Gastroesophageal sphincter (tissue), 4 donors: ENCODE measurements around the gene XIRP2. TPM values are rescaled to one million over a fixed set of nuclear protein-coding genes. Genes with fewer than 3 reads are reported as not detected.

Source experiments
- ATAC-seq: fragments of 150-250 bp; one replicate; pipeline ENCODE4 v1.9.1; 2016; ENCODE audit warnings: mild to moderate bottlenecking, moderate library complexity
- H3K27ac ChIP-seq, 4 donors: fragments of 200-600 bp; sonication (generic) in 3 of 4; 1 replicate in 3 of 4; 2 replicates in 1 of 4; pipeline ENCODE4 v1.5.1; 2016 to 2019
- H3K27me3 ChIP-seq: fragments of 200-600 bp; sonication (generic); one replicate; pipeline ENCODE4 v1.5.1; 2019
- H3K36me3 ChIP-seq, 2 donors: fragments of 200-600 bp; sonication (generic); one replicate each; pipeline ENCODE4 v1.5.1; 2019; ENCODE audit warnings: control low read depth in 1 of 2
- H3K4me1 ChIP-seq, 3 donors: fragments of 200-600 bp; sonication (generic); 1 replicate in 2 of 3; 2 replicates in 1 of 3; pipeline ENCODE4 v1.5.1; 2016 to 2019; ENCODE audit warnings: control low read depth in 2 of 3
- H3K4me3 ChIP-seq, 2 donors: fragments of 200-600 bp; sonication (generic); one replicate each; pipeline ENCODE4 v1.5.1; 2019; ENCODE audit warnings: mild to moderate bottlenecking in 1 of 2, moderate library complexity in 1 of 2
- H3K9me3 ChIP-seq, 3 donors: fragments of 200-600 bp; sonication (generic); one replicate each; pipeline ENCODE4 v1.5.1; 2017 to 2019; ENCODE audit warnings: control low read depth in 2 of 3
- CTCF ChIP-seq, 4 experiments: fragments of 200-600 bp in 2 of 4; fragments of 450-650 bp in 2 of 4; sonication (generic) in 1 of 4; IDR thresholded peaks; one replicate each; pipeline ENCODE4 v1.5.1; 2017 to 2019; ENCODE audit warnings: antibody characterized with exemption in 4 of 4, mild to moderate bottlenecking in 2 of 4, moderate library complexity in 2 of 4
- EP300 ChIP-seq: sonication (generic); formaldehyde crosslinking; IDR thresholded peaks from one replicate; pipeline ENCODE4 v1.6.1; 2017; ENCODE audit warnings: antibody characterized with exemption, mild to moderate bottlenecking
- POLR2A ChIP-seq, 2 donors: fragments of 450-650 bp; IDR thresholded peaks; one replicate each; pipeline ENCODE4 v1.6.1; 2017; ENCODE audit warnings: antibody characterized with exemption in 2 of 2, mild to moderate bottlenecking in 2 of 2, moderate library complexity in 1 of 2
- POLR2AphosphoS5 ChIP-seq: sonication (generic); formaldehyde crosslinking; IDR thresholded peaks from one replicate; pipeline ENCODE4 v1.6.1; 2017; ENCODE audit warnings: antibody characterized with exemption
- WGBS, 2 donors: methylation state at CpG; one replicate each; pipeline ENCODE4 v1.1.5; 2018; ENCODE audit warnings: low coverage in 1 of 2; 5-methylcytosine and 5-hydroxymethylcytosine counted together
- total RNA-seq, 4 donors: library from RNA; depleted of rRNA; stranded (reverse); fragments of >200 nt; gene quantifications; one replicate each; pipeline ENCODE4 v1.1.0, GENCODE V29; 2016

Gene XIRP2
- total RNA-seq, 4 donors from 2014 or later: 0.19 TPM; not detected in 3

GRCh38 chr2:167187978-167188967 is 300.0 kb downstream of the XIRP2 start:
- H3K27ac ChIP-seq: peak overlapping the region in 3 of 4 donors; percentile 24 to 69 (median 65)
- peak overlapping the region in 1 of 2 donors; percentile 12 for H3K4me3 ChIP-seq
- 13 to 20% methylated on average over 5 of the region's 5 CpGs for WGBS, 2 donors
- no peaks in the 10 kb centered on the region for H3K9me3 ChIP-seq
- H3K4me1 ChIP-seq: peaks cover 0 to 57% (median 4%) of the 10 kb centered on the region in 3 donors
- TF ChIP-seq EP300 (no peak), POLR2A (IDR thresholded peaks at IDR 0.05) (no peak), CTCF (IDR thresholded peaks at IDR 0.05) (no peak), POLR2AphosphoS5 (no peak)
- H3K36me3 ChIP-seq: no peaks in the 10 kb centered on the region
- no peak for ATAC-seq
- H3K27me3 ChIP-seq: no peaks in the 10 kb centered on the region

GRCh38 chr2:167190053-167190452 is 301.8 kb downstream of the XIRP2 start:
- Histone ChIP-seq H3K36me3 (no peaks in the 10 kb centered on the region), H3K4me1 (peaks cover 0 to 57% (median 4%) of the 10 kb centered on the region in 3 donors), H3K27ac (peak overlapping the region in 1 of 4 donors; percentile 69), H3K9me3 (no peaks in the 10 kb centered on the region), H3K4me3 (no peak overlapping the region), H3K27me3 (no peaks in the 10 kb centered on the region)
- ATAC-seq: no peak
- 15 to 19% methylated on average over 3 of the region's 3 CpGs for WGBS, 2 donors
- no peak for TF ChIP-seq CTCF (IDR thresholded peaks at IDR 0.05)
- no peak for TF ChIP-seq POLR2A (IDR thresholded peaks at IDR 0.05)
- no peak for TF ChIP-seq EP300
- TF ChIP-seq POLR2AphosphoS5: no peak

GRCh38 chr2:167191588-167191987 is 303.3 kb downstream of the XIRP2 start:
- 67 to 72% methylated on average over 3 of the region's 3 CpGs for WGBS, 2 donors
- Histone ChIP-seq H3K27ac (no peak overlapping the region), H3K4me3 (no peak overlapping the region), H3K27me3 (no peaks in the 10 kb centered on the region), H3K9me3 (no peaks in the 10 kb centered on the region), H3K36me3 (no peaks in the 10 kb centered on the region), H3K4me1 (peaks cover 1 to 58% (median 4%) of the 10 kb centered on the region in 3 donors)
- no peak for ATAC-seq
- TF ChIP-seq POLR2A (IDR thresholded peaks at IDR 0.05): no peak

- Histone ChIP-seq H3K4me1 (peaks cover 0 to 58% (median 9%) of the 10 kb centered on the region in 3 donors), H3K4me3 (no peak overlapping the region), H3K27ac (peak overlapping the region in 1 of 4 donors; percentile 70), H3K9me3 (no peaks in the 10 kb centered on the region), H3K36me3 (no peaks in the 10 kb centered on the region), H3K27me3 (no peaks in the 10 kb centered on the region)
- 31 to 38% methylated on average over 4 of the region's 4 CpGs for WGBS, 2 donors
- TF ChIP-seq EP300 (no peak), POLR2AphosphoS5 (no peak), CTCF (IDR thresholded peaks at IDR 0.05) (no peak), POLR2A (IDR thresholded peaks at IDR 0.05) (no peak)
- peak; percentile 47 for ATAC-seq
Observed at GRCh38 chr2:167192833-167193232, 304.6 kb downstream of the XIRP2 start.

GRCh38 chr2:167196461-167197252 is 308.4 kb downstream of the XIRP2 start:
- 18 to 22% methylated on average over 5 to 6 of the region's 6 CpGs for WGBS, 2 donors
- no peak overlapping the region for H3K4me3 ChIP-seq
- ATAC-seq: peak; percentile 20
- H3K27ac ChIP-seq: no peak overlapping the region
- H3K27me3 ChIP-seq: no peaks in the 10 kb centered on the region
- no peak for TF ChIP-seq EP300
- peak; percentile 27 for TF ChIP-seq POLR2AphosphoS5
- no peaks in the 10 kb centered on the region for H3K36me3 ChIP-seq
- H3K4me1 ChIP-seq: peaks cover 0 to 28% (median 10%) of the 10 kb centered on the region in 3 donors
- H3K9me3 ChIP-seq: no peaks in the 10 kb centered on the region
